ENCODE measurements around the gene SLC9A4. TPM values are rescaled to one million over a fixed set of nuclear protein-coding genes. Genes with fewer than 3 reads are reported as not detected.
A peak's percentile ranks its signal among the peaks of the same experiment; 100 is the strongest.

SLC9A4 gene
- total and polyA plus RNA-seq, 10 of the 15 experiments (the other 5 are each of a cell fraction or from before 2014, with no cell fraction given) = 0.10 TPM; not detected in 9

GRCh38 chr2:102455061-102455670, 17.9 kb upstream of the SLC9A4 start:
- DNase-seq (ENCODE audit: low read depth, low spot score) (no peak), ATAC-seq (0 out of 3 replicates have a peak, but pooled peaks have one; percentile 30), FAIRE-seq (no peak)
- ChIA-PET SMC1A (ENCODE audit: uncharacterized antibody, unreplicated experiment) (interaction anchor here (0.8 to 1.0 kb wide), 2 partner anchors 33 to 99 kb away, joined by 3 to 4 read pairs; partner anchors contain the start of gene IL18R1), RAD21 (ENCODE audit: unreplicated experiment) (no interaction called here), POLR2A (no interaction called here), CTCF (interaction anchor here (1.6 to 2.0 kb wide), 3 partner anchors 16 to 169 kb away, joined by 3 to 6 read pairs (median 5); partner anchors contain the start of gene SLC9A4)
- Histone ChIP-seq H4K20me1 (ENCODE audit: control insufficient read depth, insufficient read depth) (no peaks in the 10 kb centered on the region), H3K79me2 (ENCODE audit: control insufficient read depth, insufficient read depth, low read length) (no peaks in the 10 kb centered on the region), H3K27me3 (replicated peaks in 1 of 2; ENCODE audit: control insufficient read depth in 2 of 2, insufficient read depth in 2 of 2, low read length in 1 of 2) (no peaks in the 10 kb centered on the region), H2AFZ (ENCODE audit: control insufficient read depth, low read depth, low read length) (no peak overlapping the region), H3K27ac (ENCODE audit: control insufficient read depth, insufficient read depth) (no peak overlapping the region), H3K4me3 (no peak overlapping the region), H3K4me2 (ENCODE audit: control insufficient read depth, insufficient read depth) (no peak overlapping the region), H3K4me1 (ENCODE audit: control insufficient read depth, insufficient read depth, low read length) (no peaks in the 10 kb centered on the region), H3K9ac (ENCODE audit: control insufficient read depth, insufficient read depth, low read length) (no peak overlapping the region), H3K9me3 (replicated peaks; ENCODE audit: control insufficient read depth, insufficient read depth, low read length) (no peaks in the 10 kb centered on the region), H3K36me3 (ENCODE audit: control insufficient read depth in 2 of 2, insufficient read depth in 2 of 2, low read length in 1 of 2) (no peaks in the 10 kb centered on the region)
- in situ Hi-C loops (cut with MboI) (loop anchor here (25.0 kb wide), 1 partner anchor 1043 kb away; no protein-coding TSS in a partner anchor), intact Hi-C loops (cut with micrococcal nuclease; ENCODE audit: unreplicated experiment) (no loop called here)
- 6% methylated on average over 2 of the region's 2 CpGs for WGBS (ENCODE audit: insufficient coverage, insufficient replicate concordance, low lambda C conversion rate, missing lambda C conversion rate)
- BruUV-seq (replicated peaks) = no TSS peak
- TF ChIP-seq CBX3 (IDR thresholded peaks at IDR 0.05; ENCODE audit: borderline replicate concordance, low read depth) = no peak
- no peak for TF ChIP-seq EZH2 (IDR thresholded peaks at IDR 0.05; ENCODE audit: borderline replicate concordance, control insufficient read depth, low read depth, low read length)
- TF ChIP-seq ESRRA (IDR thresholded peaks at IDR 0.05; ENCODE audit: low read length) = no peak
- TF ChIP-seq SREBF2 (IDR thresholded peaks at IDR 0.05; ENCODE audit: low read length) = no peak
- TF ChIP-seq, protein P1, sequence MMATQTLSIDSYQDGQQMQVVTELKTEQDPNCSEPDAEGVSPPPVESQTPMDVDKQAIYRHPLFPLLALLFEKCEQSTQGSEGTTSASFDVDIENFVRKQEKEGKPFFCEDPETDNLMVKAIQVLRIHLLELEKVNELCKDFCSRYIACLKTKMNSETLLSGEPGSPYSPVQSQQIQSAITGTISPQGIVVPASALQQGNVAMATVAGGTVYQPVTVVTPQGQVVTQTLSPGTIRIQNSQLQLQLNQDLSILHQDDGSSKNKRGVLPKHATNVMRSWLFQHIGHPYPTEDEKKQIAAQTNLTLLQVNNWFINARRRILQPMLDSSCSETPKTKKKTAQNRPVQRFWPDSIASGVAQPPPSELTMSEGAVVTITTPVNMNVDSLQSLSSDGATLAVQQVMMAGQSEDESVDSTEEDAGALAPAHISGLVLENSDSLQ (IDR thresholded peaks at IDR 0.05) = no peak
- TF ChIP-seq SIN3A (IDR thresholded peaks at IDR 0.05; ENCODE audit: low read depth, low read length) = no peak
- no peak for TF ChIP-seq SKIL (IDR thresholded peaks at IDR 0.05; ENCODE audit: low read depth, poor library complexity, severe bottlenecking)
- no peak for TF ChIP-seq RAD51 (IDR thresholded peaks at IDR 0.05)
- no peak for TF ChIP-seq IRF5 (IDR thresholded peaks at IDR 0.05; ENCODE audit: borderline replicate concordance)
- no peak for TF ChIP-seq SPI1 (IDR thresholded peaks at IDR 0.05; ENCODE audit: borderline replicate concordance, insufficient read depth, low read depth, low read length)
- TF ChIP-seq MAX (IDR thresholded peaks at IDR 0.05; ENCODE audit: low read depth, low read length) = no peak
- no peak for TF ChIP-seq E2F8 (IDR thresholded peaks at IDR 0.05; ENCODE audit: low read depth, partially characterized antibody)
- TF ChIP-seq POU2F2 (IDR thresholded peaks at IDR 0.05; ENCODE audit: borderline replicate concordance, low read depth, low read length) = no peak
